GM12873 (cell line): ENCODE results near the gene DOCK2.

Experiments
- CTCF ChIP-seq: IDR thresholded peaks from 2 replicates; pipeline ENCODE4 v1.5.1; 2012; ENCODE audit warnings: low read depth, mild to moderate bottlenecking, moderate library complexity, low read length, control low read depth; ENCODE audit not compliant: insufficient read depth; ENCODE audit errors: missing control alignments

DOCK2 gene

GRCh38 chr5:170108266-170108785 is 471.3 kb downstream of the DOCK2 start:
- no peak for TF ChIP-seq CTCF

GRCh38 chr5:170109059-170110031 is 472.3 kb downstream of the DOCK2 start:
- TF ChIP-seq CTCF, result no peak

- no peak for TF ChIP-seq CTCF
Observed at GRCh38 chr5:170110403-170111087, 473.5 kb downstream of the DOCK2 start.

GRCh38 chr5:170111088-170111785 is 474.2 kb downstream of the DOCK2 start:
- no peak for TF ChIP-seq CTCF

GRCh38 chr5:170112876-170113521 is 475.9 kb downstream of the DOCK2 start:
- TF ChIP-seq CTCF, result no peak

GRCh38 chr5:170113522-170113900 is 476.4 kb downstream of the DOCK2 start:
- no peak for TF ChIP-seq CTCF
